HepG2 (cell line): ENCODE data around the gene PPM1H. TPM values are rescaled to one million over a fixed set of nuclear protein-coding genes. Genes with fewer than 3 reads are reported as not detected.

Experiments
- DPF2 ChIP-seq: sonication (generic); formaldehyde crosslinking; IDR thresholded peaks from 2 replicates; pipeline ENCODE4 v1.4.0; 2020; ENCODE audit warnings: mild to moderate bottlenecking, low read depth, missing genetic modification reagents, borderline replicate concordance
- EHMT2 ChIP-seq: fragments of 200-600 bp; sonication (generic); IDR thresholded peaks from 2 replicates; pipeline ENCODE4 v1.7.0; 2017; ENCODE audit warnings: antibody characterized with exemption, low read depth, low read length, borderline replicate concordance
- FOXJ3 ChIP-seq: sonication (generic); formaldehyde crosslinking; IDR thresholded peaks from 2 replicates; pipeline ENCODE4 v1.4.0; 2020; ENCODE audit warnings: missing genetic modification reagents, mild to moderate bottlenecking, borderline replicate concordance
- GFI1 ChIP-seq: sonication (generic); formaldehyde crosslinking; IDR thresholded peaks from 2 replicates; pipeline ENCODE4 v1.5.0; 2020; ENCODE audit warnings: missing genetic modification reagents, mild to moderate bottlenecking, borderline replicate concordance
- HOXD1 ChIP-seq: sonication (generic); formaldehyde crosslinking; IDR thresholded peaks from 2 replicates; pipeline ENCODE4 v1.5.0; 2020; ENCODE audit warnings: missing genetic modification reagents
- KAT2B ChIP-seq: fragments of 150-350 bp; IDR thresholded peaks from 2 replicates; pipeline ENCODE4 v1.6.1; 2014; ENCODE audit warnings: low read depth, low read length, borderline replicate concordance
- PRMT3 ChIP-seq: sonication (generic); formaldehyde crosslinking; IDR thresholded peaks from 2 replicates; pipeline ENCODE4 v1.8.1; 2022; ENCODE audit warnings: low read depth, mild to moderate bottlenecking, moderate library complexity, missing genetic modification reagents, borderline replicate concordance
- RFX3 ChIP-seq: IDR thresholded peaks from 2 replicates; pipeline ENCODE4 v1.6.1; 2016; ENCODE audit warnings: missing biosample characterization, missing genetic modification reagents
- RFX5 ChIP-seq: IDR thresholded peaks from 2 replicates; pipeline ENCODE4 v1.6.1; 2011; ENCODE audit warnings: low read depth, low read length, improper control_type of control experiment
- STAG1 ChIP-seq: sonication (generic); formaldehyde crosslinking; IDR thresholded peaks from 2 replicates; pipeline ENCODE4 v1.4.0; 2020; ENCODE audit warnings: missing genetic modification reagents
- STAT5B ChIP-seq: sonication (generic); formaldehyde crosslinking; IDR thresholded peaks from 2 replicates; pipeline ENCODE4 v1.4.0; 2020; ENCODE audit warnings: missing genetic modification reagents
- ZNF138 ChIP-seq: sonication (generic); formaldehyde crosslinking; IDR thresholded peaks from 2 replicates; pipeline ENCODE4 v1.5.0; 2020; ENCODE audit warnings: mild to moderate bottlenecking, low read depth, missing genetic modification reagents
- ZNF224 ChIP-seq: sonication (generic); formaldehyde crosslinking; IDR thresholded peaks from 2 replicates; pipeline ENCODE4 v1.5.0; 2020; ENCODE audit warnings: mild to moderate bottlenecking, missing genetic modification reagents
- ZNF234 ChIP-seq: sonication (generic); formaldehyde crosslinking; conservative IDR thresholded peaks from 2 replicates; pipeline ENCODE4 v1.5.1; 2020; ENCODE audit warnings: mild to moderate bottlenecking, missing genetic modification reagents
- ZNF34 ChIP-seq: sonication (generic); formaldehyde crosslinking; IDR thresholded peaks from 2 replicates; pipeline ENCODE4 v1.4.0; 2020; ENCODE audit warnings: mild to moderate bottlenecking, missing genetic modification reagents, borderline replicate concordance
- ZNF430 ChIP-seq: sonication (generic); formaldehyde crosslinking; IDR thresholded peaks from 2 replicates; pipeline ENCODE4 v1.9.0; 2021; ENCODE audit warnings: mild to moderate bottlenecking, missing genetic modification reagents
- ZNF776 ChIP-seq: sonication (generic); formaldehyde crosslinking; IDR thresholded peaks from 2 replicates; pipeline ENCODE4 v1.4.0; 2020; ENCODE audit warnings: mild to moderate bottlenecking, missing genetic modification reagents
- ZNF788 ChIP-seq: sonication (generic); formaldehyde crosslinking; IDR thresholded peaks from 2 replicates; pipeline ENCODE4 v1.5.0; 2020; ENCODE audit warnings: mild to moderate bottlenecking, missing genetic modification reagents, borderline replicate concordance
- ZNF790 ChIP-seq: sonication (generic); formaldehyde crosslinking; IDR thresholded peaks from 2 replicates; pipeline ENCODE4 v1.8.0; 2022; ENCODE audit warnings: missing genetic modification reagents, mild to moderate bottlenecking, borderline replicate concordance
- ZSCAN21 ChIP-seq: sonication (generic); formaldehyde crosslinking; IDR thresholded peaks from 2 replicates; pipeline ENCODE4 v1.8.0; 2022; ENCODE audit warnings: mild to moderate bottlenecking, missing genetic modification reagents, moderate library complexity, borderline replicate concordance
- ZSCAN9 ChIP-seq: IDR thresholded peaks from 2 replicates; pipeline ENCODE4 v1.6.1; 2016; ENCODE audit warnings: borderline replicate concordance
- polyA plus RNA-seq, 8 experiments: library from polyadenylated mRNA; depleted of rRNA in 3 of 8; stranded (reverse) in 7 of 8; unstranded in 1 of 8; fragments of >200 nt; fragmentation: Illumina TruSeq in 4 of 8; extraction: Trizol in 4 of 8; gene quantifications; 2 replicates each; pipeline versions ENCODE4 v1.2.1 to v1.2.3, GENCODE V29; 2011 to 2016; ENCODE audit warnings: low read depth in 4 of 8, missing spikeins in 1 of 8, mixed read lengths in 1 of 8; ENCODE audit not compliant: insufficient read depth in 1 of 8
- total RNA-seq, 5 experiments: library from RNA; depleted of rRNA; stranded (reverse); fragments of >200 nt; fragmentation: Illumina TruSeq; extraction: Trizol; gene quantifications; 2 replicates each; pipeline ENCODE4 v1.2.3, GENCODE V29; 2016; ENCODE audit warnings: low read depth in 1 of 5
- TF ChIP-seq, protein P1 (sequence below): sonication (generic); formaldehyde crosslinking; IDR thresholded peaks from 2 replicates; pipeline ENCODE4 v1.5.0; 2020; ENCODE audit warnings: missing genetic modification reagents, mild to moderate bottlenecking, borderline replicate concordance
- TF ChIP-seq, protein P2 (sequence below): sonication (generic); formaldehyde crosslinking; IDR thresholded peaks from 2 replicates; pipeline ENCODE4 v1.9.0; 2022; ENCODE audit warnings: missing genetic modification reagents, mild to moderate bottlenecking, borderline replicate concordance
- TF ChIP-seq, protein P3 (sequence below): sonication (generic); formaldehyde crosslinking; IDR thresholded peaks from 2 replicates; pipeline ENCODE4 v1.4.0; 2020; ENCODE audit warnings: mild to moderate bottlenecking, missing genetic modification reagents
- TF ChIP-seq, protein P4 (sequence below): sonication (generic); formaldehyde crosslinking; conservative IDR thresholded peaks from 2 replicates; pipeline ENCODE4 v1.8.0; 2022; ENCODE audit warnings: mild to moderate bottlenecking, moderate library complexity, missing genetic modification reagents
- TF ChIP-seq, protein P5 (sequence below): IDR thresholded peaks from 2 replicates; pipeline ENCODE4 v1.6.1; 2012; ENCODE audit warnings: inconsistent platforms

Gene PPM1H
- total and polyA plus RNA-seq, 2 of the 13 experiments (the other 11 are each of a cell fraction or from before 2014, with no cell fraction given): 29.1 to 38.1 TPM

DNA sequence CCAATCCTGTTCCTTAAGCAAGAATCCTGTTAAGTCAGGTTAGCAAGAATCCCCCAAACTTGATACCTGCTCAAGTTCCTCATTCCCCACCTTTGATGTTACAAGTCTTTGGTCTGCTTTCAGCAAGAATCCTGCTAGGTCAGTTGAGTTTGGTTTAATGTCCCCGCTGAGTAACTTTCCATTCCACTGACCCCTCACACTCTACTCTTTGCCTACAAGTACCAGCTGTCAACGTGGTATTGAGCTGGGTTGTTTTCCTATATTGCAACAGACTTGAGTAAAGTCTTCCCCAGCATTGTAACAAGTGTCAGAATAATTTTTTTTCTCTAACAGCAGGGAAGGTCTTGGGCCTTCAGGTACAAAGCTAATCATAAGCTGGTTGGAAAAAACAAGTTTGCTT, 6.3 kb downstream of the PPM1H start (continued):
- no peak for TF ChIP-seq ZNF138
- no peak for TF ChIP-seq ZSCAN9
- TF ChIP-seq ZNF34 (CRISPR knock-in tag): no peak
- no peak for TF ChIP-seq PRMT3 (CRISPR knock-in tag)
- TF ChIP-seq, protein P1, sequence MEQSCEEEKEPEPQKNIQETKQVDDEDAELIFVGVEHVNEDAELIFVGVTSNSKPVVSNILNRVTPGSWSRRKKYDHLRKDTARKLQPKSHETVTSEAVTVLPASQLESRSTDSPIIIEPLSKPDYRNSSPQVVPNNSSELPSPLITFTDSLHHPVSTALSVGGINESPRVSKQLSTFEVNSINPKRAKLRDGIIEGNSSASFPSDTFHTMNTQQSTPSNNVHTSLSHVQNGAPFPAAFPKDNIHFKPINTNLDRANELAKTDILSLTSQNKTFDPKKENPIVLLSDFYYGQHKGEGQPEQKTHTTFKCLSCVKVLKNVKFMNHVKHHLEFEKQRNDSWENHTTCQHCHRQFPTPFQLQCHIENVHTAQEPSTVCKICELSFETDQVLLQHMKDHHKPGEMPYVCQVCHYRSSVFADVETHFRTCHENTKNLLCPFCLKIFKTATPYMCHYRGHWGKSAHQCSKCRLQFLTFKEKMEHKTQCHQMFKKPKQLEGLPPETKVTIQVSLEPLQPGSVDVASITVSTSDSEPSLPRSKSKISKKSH: no peak
- TF ChIP-seq ZNF790: no peak
- no peak for TF ChIP-seq KAT2B
- no peak for TF ChIP-seq RFX3 (CRISPR knock-in tag)
- no peak for TF ChIP-seq ZNF234 (CRISPR knock-in tag)
- TF ChIP-seq ZNF224 (CRISPR knock-in tag): no peak
- TF ChIP-seq EHMT2: no peak
- no peak for TF ChIP-seq RFX5
- TF ChIP-seq, protein P2, sequence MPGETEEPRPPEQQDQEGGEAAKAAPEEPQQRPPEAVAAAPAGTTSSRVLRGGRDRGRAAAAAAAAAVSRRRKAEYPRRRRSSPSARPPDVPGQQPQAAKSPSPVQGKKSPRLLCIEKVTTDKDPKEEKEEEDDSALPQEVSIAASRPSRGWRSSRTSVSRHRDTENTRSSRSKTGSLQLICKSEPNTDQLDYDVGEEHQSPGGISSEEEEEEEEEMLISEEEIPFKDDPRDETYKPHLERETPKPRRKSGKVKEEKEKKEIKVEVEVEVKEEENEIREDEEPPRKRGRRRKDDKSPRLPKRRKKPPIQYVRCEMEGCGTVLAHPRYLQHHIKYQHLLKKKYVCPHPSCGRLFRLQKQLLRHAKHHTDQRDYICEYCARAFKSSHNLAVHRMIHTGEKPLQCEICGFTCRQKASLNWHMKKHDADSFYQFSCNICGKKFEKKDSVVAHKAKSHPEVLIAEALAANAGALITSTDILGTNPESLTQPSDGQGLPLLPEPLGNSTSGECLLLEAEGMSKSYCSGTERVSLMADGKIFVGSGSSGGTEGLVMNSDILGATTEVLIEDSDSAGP (CRISPR knock-in tag): no peak
- no peak for TF ChIP-seq STAG1 (CRISPR knock-in tag)
- TF ChIP-seq ZNF776: no peak
- peak; percentile 75; the same call in 1 of the 2 replicates for TF ChIP-seq FOXJ3
- no peak for TF ChIP-seq STAT5B
- TF ChIP-seq, protein P3, sequence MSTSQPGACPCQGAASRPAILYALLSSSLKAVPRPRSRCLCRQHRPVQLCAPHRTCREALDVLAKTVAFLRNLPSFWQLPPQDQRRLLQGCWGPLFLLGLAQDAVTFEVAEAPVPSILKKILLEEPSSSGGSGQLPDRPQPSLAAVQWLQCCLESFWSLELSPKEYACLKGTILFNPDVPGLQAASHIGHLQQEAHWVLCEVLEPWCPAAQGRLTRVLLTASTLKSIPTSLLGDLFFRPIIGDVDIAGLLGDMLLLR (CRISPR knock-in tag): no peak
- TF ChIP-seq DPF2 (CRISPR knock-in tag): 0 out of 2 replicates have a peak, but pooled peaks have one; percentile 18
- TF ChIP-seq HOXD1: no peak
- TF ChIP-seq ZNF430 (CRISPR knock-in tag): no peak
- TF ChIP-seq, protein P4, sequence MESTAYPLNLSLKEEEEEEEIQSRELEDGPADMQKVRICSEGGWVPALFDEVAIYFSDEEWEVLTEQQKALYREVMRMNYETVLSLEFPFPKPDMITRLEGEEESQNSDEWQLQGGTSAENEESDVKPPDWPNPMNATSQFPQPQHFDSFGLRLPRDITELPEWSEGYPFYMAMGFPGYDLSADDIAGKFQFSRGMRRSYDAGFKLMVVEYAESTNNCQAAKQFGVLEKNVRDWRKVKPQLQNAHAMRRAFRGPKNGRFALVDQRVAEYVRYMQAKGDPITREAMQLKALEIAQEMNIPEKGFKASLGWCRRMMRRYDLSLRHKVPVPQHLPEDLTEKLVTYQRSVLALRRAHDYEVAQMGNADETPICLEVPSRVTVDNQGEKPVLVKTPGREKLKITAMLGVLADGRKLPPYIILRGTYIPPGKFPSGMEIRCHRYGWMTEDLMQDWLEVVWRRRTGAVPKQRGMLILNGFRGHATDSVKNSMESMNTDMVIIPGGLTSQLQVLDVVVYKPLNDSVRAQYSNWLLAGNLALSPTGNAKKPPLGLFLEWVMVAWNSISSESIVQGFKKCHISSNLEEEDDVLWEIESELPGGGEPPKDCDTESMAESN (CRISPR knock-in tag): 0 out of 2 replicates have a peak, but pooled peaks have one; percentile 22
- no peak for TF ChIP-seq GFI1 (CRISPR knock-in tag)
- no peak for TF ChIP-seq ZNF788 (CRISPR knock-in tag)
- TF ChIP-seq, protein P5, sequence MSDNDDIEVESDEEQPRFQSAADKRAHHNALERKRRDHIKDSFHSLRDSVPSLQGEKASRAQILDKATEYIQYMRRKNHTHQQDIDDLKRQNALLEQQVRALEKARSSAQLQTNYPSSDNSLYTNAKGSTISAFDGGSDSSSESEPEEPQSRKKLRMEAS: peak; percentile 48; the same call in 1 of the 2 replicates
- TF ChIP-seq ZSCAN21: peak; percentile 72; the same call in 1 of the 2 replicates
